OCI-LY3 (cell line): ENCODE results near the gene DLX1.

Experiments used
- CTCF ChIP-seq: fragments of 200-600, 300-600 bp; sonication (generic); IDR thresholded peaks from 2 replicates; pipeline ENCODE4 v1.5.1; 2014; ENCODE audit warnings: antibody characterized with exemption, low read length, low read depth
- EZH2phosphoT487 ChIP-seq: fragments of 200-600 bp; shearing (Covaris generic); IDR thresholded peaks from 2 replicates; pipeline ENCODE4 v1.6.1; 2018; ENCODE audit warnings: antibody characterized with exemption, mixed run types, low read depth

GRCh38 chr2:172137109-172137508 is 51.8 kb downstream of the DLX1 start:
- TF ChIP-seq CTCF (no peak), EZH2phosphoT487 (no peak)
